Measurements from ENCODE around the gene CDCP2.

The CDCP2 gene

DNA sequence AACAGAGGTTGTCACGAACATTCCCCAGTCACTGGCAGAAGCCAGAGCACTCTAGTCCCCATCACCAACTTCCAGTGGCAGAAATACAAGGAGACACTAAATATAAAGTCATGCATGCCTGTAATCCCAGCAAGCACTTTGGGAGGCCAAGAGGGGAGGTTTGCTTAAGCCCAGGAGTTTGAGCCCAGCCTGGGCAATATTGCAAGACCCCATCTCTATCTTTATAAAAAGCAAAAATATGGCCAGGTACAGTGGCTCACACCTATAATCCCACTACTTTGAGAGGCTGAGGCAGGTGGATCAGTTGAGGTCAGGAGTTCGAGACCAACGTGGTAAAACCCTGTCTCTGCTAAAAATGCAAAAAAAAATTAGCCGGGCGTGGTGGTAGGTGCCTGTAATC, 40.7 kb upstream of the CDCP2 start:
- Histone ChIP-seq H3K9me3 (ENCODE audit: insufficient read depth, low read depth, low read length) (no peaks in the 10 kb centered on the region), H3K79me2 (ENCODE audit: control insufficient read depth, insufficient read depth, low read length, poor library complexity) (no peaks in the 10 kb centered on the region), H3K4me2 (ENCODE audit: low read length) (no peak overlapping the region), H3K4me1 (ENCODE audit: control insufficient read depth in 1 of 2, insufficient read depth in 2 of 2, low read length in 2 of 2) (no peaks in the 10 kb centered on the region), H2AFZ (ENCODE audit: insufficient read depth, low read length, poor library complexity) (no peak overlapping the region), H2BK5ac (ENCODE audit: low read depth, low read length, poor library complexity) (no peak overlapping the region), H2AK5ac (ENCODE audit: low read length) (no peak overlapping the region), H2BK12ac (ENCODE audit: low read length) (no peak overlapping the region), H3K4me3 (ENCODE audit: low read depth, low read length) (no peak overlapping the region), H3K14ac (ENCODE audit: low read length) (no peak overlapping the region), H3K36me3 (ENCODE audit: control insufficient read depth in 1 of 2, insufficient read depth in 2 of 2, low read length in 2 of 2) (no peaks in the 10 kb centered on the region), H2BK120ac (ENCODE audit: insufficient read depth, low read length, poor library complexity) (no peak overlapping the region), H4K91ac (ENCODE audit: low read depth, low read length) (no peak overlapping the region), H3K18ac (ENCODE audit: low read length) (no peak overlapping the region), H3K79me1 (ENCODE audit: low read length) (no peaks in the 10 kb centered on the region), H3K4ac (ENCODE audit: low read depth, low read length) (no peak overlapping the region), H3K9ac (ENCODE audit: low read length) (no peak overlapping the region), H3K27ac (ENCODE audit: low read depth, low read length) (no peak overlapping the region), H4K8ac (ENCODE audit: low read depth, low read length) (no peak overlapping the region), H3K27me3 (ENCODE audit: insufficient read depth, low read length) (no peaks in the 10 kb centered on the region), H3K23ac (ENCODE audit: low read length) (no peak overlapping the region), H4K12ac (ENCODE audit: low read depth, low read length) (no peak overlapping the region)
- no CpG with 5 or more reads among the region's 5 CpGs for WGBS (ENCODE audit: extremely low coverage, insufficient coverage, insufficient read length)
- DNase-seq = no peak

DNA sequence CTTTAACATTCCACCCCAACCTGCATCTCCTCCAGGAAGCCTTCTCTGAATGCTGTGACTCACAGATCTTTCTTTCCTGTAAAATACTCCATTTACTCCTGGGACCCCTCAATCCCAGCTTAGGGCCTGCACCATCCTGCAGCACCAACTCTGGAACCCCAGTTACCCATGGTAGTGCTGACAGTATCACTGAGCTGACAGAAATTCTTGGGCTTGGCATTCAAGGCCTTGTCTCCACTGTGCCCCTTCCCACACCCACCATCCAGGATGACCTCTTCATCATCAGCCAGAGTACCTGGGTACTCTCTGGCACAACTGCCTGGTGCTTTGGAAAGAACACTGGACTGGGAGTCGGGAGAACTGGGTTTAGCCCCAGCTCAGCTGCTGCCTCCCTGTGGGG, 38.7 kb upstream of the CDCP2 start:
- no peak overlapping the region for H3K4ac ChIP-seq (ENCODE audit: low read depth, low read length)
- DNase-seq = no peak
- no peaks in the 10 kb centered on the region for H3K4me1 ChIP-seq (ENCODE audit: control insufficient read depth in 1 of 2, insufficient read depth in 2 of 2, low read length in 2 of 2)
- no peaks in the 10 kb centered on the region for H3K27me3 ChIP-seq (ENCODE audit: insufficient read depth, low read length)
- no peak overlapping the region for H4K8ac ChIP-seq (ENCODE audit: low read depth, low read length)
- H3K23ac ChIP-seq (ENCODE audit: low read length) = no peak overlapping the region
- H3K36me3 ChIP-seq (ENCODE audit: control insufficient read depth in 1 of 2, insufficient read depth in 2 of 2, low read length in 2 of 2) = no peaks in the 10 kb centered on the region
- H2AK5ac ChIP-seq (ENCODE audit: low read length) = no peak overlapping the region
- H3K79me1 ChIP-seq (ENCODE audit: low read length) = no peaks in the 10 kb centered on the region
- no peak overlapping the region for H3K4me2 ChIP-seq (ENCODE audit: low read length)
- H2AFZ ChIP-seq (ENCODE audit: insufficient read depth, low read length, poor library complexity) = no peak overlapping the region
- H3K4me3 ChIP-seq (ENCODE audit: low read depth, low read length) = no peak overlapping the region
- no peak overlapping the region for H2BK12ac ChIP-seq (ENCODE audit: low read length)
- WGBS (ENCODE audit: extremely low coverage, insufficient coverage, insufficient read length) = no CpG with 5 or more reads among the region's 1 CpG
- H2BK120ac ChIP-seq (ENCODE audit: insufficient read depth, low read length, poor library complexity) = no peak overlapping the region
- H3K14ac ChIP-seq (ENCODE audit: low read length) = no peak overlapping the region
- no peaks in the 10 kb centered on the region for H3K9me3 ChIP-seq (ENCODE audit: insufficient read depth, low read depth, low read length)
- H3K79me2 ChIP-seq (ENCODE audit: control insufficient read depth, insufficient read depth, low read length, poor library complexity) = no peaks in the 10 kb centered on the region
- no peak overlapping the region for H3K27ac ChIP-seq (ENCODE audit: low read depth, low read length)
- H4K12ac ChIP-seq (ENCODE audit: low read depth, low read length) = no peak overlapping the region
- no peak overlapping the region for H4K91ac ChIP-seq (ENCODE audit: low read depth, low read length)
- H2BK5ac ChIP-seq (ENCODE audit: low read depth, low read length, poor library complexity) = no peak overlapping the region
- H3K9ac ChIP-seq (ENCODE audit: low read length) = no peak overlapping the region
- no peak overlapping the region for H3K18ac ChIP-seq (ENCODE audit: low read length)

DNA sequence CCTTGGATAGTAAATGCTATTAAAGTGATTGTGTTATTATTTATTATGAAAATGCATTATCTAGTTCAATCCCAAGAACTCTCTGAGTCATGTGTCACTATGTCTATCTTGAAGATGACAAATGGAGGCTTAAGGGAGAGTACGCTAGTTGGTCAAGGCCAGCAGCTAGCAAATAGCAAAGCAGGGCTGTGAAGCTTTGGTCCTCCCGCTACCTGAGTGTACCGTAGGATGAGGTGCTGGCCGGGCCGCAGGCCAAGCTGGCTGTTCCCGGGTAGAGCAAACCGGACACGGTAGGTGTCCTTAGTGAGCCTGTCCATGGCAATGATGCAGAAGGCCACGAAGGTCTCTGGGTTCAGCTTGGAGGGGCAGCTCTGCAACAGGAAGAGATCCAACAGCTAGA, 37.7 kb upstream of the CDCP2 start:
- no peak overlapping the region for H4K12ac ChIP-seq (ENCODE audit: low read depth, low read length)

DNA sequence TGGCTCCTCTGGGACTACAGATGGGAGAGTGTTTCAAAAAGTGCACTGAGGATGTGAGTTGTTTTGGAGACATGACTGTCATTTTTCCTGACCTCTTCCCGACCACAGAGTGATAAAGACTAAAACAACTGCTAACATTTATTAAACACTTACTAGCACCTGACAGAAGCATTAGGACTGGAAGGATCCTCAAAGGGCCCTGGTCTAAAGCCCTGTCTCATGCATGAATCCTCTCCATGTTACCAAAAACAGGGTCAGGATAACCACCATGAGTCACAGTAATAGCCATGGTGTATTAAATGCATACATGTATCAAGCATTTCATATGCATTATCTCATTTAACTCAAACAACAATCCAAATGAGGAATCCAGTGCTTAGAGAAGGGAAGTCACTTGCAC, 35.5 kb upstream of the CDCP2 start:
- H3K27ac ChIP-seq (ENCODE audit: low read depth, low read length) = no peak overlapping the region
- H3K79me2 ChIP-seq (ENCODE audit: control insufficient read depth, insufficient read depth, low read length, poor library complexity) = no peaks in the 10 kb centered on the region
- H3K4ac ChIP-seq (ENCODE audit: low read depth, low read length) = no peak overlapping the region
- no peaks in the 10 kb centered on the region for H3K27me3 ChIP-seq (ENCODE audit: insufficient read depth, low read length)
- no peak overlapping the region for H3K4me3 ChIP-seq (ENCODE audit: low read depth, low read length)
- no peak overlapping the region for H3K18ac ChIP-seq (ENCODE audit: low read length)
- H3K14ac ChIP-seq (ENCODE audit: low read length) = no peak overlapping the region
- no peak overlapping the region for H3K4me2 ChIP-seq (ENCODE audit: low read length)
- no peak overlapping the region for H2AFZ ChIP-seq (ENCODE audit: insufficient read depth, low read length, poor library complexity)
- H2BK120ac ChIP-seq (ENCODE audit: insufficient read depth, low read length, poor library complexity) = no peak overlapping the region
- no peak overlapping the region for H3K9ac ChIP-seq (ENCODE audit: low read length)
- no peak overlapping the region for H4K12ac ChIP-seq (ENCODE audit: low read depth, low read length)
- peaks cover 3% of the 10 kb centered on the region for H3K9me3 ChIP-seq (ENCODE audit: insufficient read depth, low read depth, low read length)
- DNase-seq = no peak
- H2BK12ac ChIP-seq (ENCODE audit: low read length) = no peak overlapping the region
- H3K23ac ChIP-seq (ENCODE audit: low read length) = no peak overlapping the region
- H3K36me3 ChIP-seq (ENCODE audit: control insufficient read depth in 1 of 2, insufficient read depth in 2 of 2, low read length in 2 of 2) = no peaks in the 10 kb centered on the region
- H2BK5ac ChIP-seq (ENCODE audit: low read depth, low read length, poor library complexity) = no peak overlapping the region
- H4K91ac ChIP-seq (ENCODE audit: low read depth, low read length) = no peak overlapping the region
- H2AK5ac ChIP-seq (ENCODE audit: low read length) = no peak overlapping the region
- no CpG with 5 or more reads among the region's 1 CpG for WGBS (ENCODE audit: extremely low coverage, insufficient coverage, insufficient read length)
- no peaks in the 10 kb centered on the region for H3K4me1 ChIP-seq (ENCODE audit: control insufficient read depth in 1 of 2, insufficient read depth in 2 of 2, low read length in 2 of 2)
- H4K8ac ChIP-seq (ENCODE audit: low read depth, low read length) = no peak overlapping the region
- H3K79me1 ChIP-seq (ENCODE audit: low read length) = no peaks in the 10 kb centered on the region

More for the DNA sequence above, 37.7 kb upstream of the CDCP2 start:
- H3K79me1 ChIP-seq (ENCODE audit: low read length) = no peaks in the 10 kb centered on the region
- no peaks in the 10 kb centered on the region for H3K27me3 ChIP-seq (ENCODE audit: insufficient read depth, low read length)
- H3K23ac ChIP-seq (ENCODE audit: low read length) = no peak overlapping the region
- H3K14ac ChIP-seq (ENCODE audit: low read length) = no peak overlapping the region
- H3K79me2 ChIP-seq (ENCODE audit: control insufficient read depth, insufficient read depth, low read length, poor library complexity) = no peaks in the 10 kb centered on the region
- H3K4me1 ChIP-seq (ENCODE audit: control insufficient read depth in 1 of 2, insufficient read depth in 2 of 2, low read length in 2 of 2) = no peaks in the 10 kb centered on the region
- no peak overlapping the region for H2BK5ac ChIP-seq (ENCODE audit: low read depth, low read length, poor library complexity)
- H3K36me3 ChIP-seq (ENCODE audit: control insufficient read depth in 1 of 2, insufficient read depth in 2 of 2, low read length in 2 of 2) = no peaks in the 10 kb centered on the region
- WGBS (ENCODE audit: extremely low coverage, insufficient coverage, insufficient read length) = no CpG with 5 or more reads among the region's 9 CpGs
- H2BK12ac ChIP-seq (ENCODE audit: low read length) = no peak overlapping the region
- no peak overlapping the region for H3K18ac ChIP-seq (ENCODE audit: low read length)
- H3K4ac ChIP-seq (ENCODE audit: low read depth, low read length) = no peak overlapping the region
- H2AK5ac ChIP-seq (ENCODE audit: low read length) = no peak overlapping the region
- no peak overlapping the region for H3K4me3 ChIP-seq (ENCODE audit: low read depth, low read length)
- no peak overlapping the region for H2BK120ac ChIP-seq (ENCODE audit: insufficient read depth, low read length, poor library complexity)
- H3K27ac ChIP-seq (ENCODE audit: low read depth, low read length) = no peak overlapping the region
- no peak for DNase-seq
- H3K4me2 ChIP-seq (ENCODE audit: low read length) = no peak overlapping the region
- H2AFZ ChIP-seq (ENCODE audit: insufficient read depth, low read length, poor library complexity) = no peak overlapping the region
- H3K9me3 ChIP-seq (ENCODE audit: insufficient read depth, low read depth, low read length) = peaks cover under 1% of the 10 kb centered on the region
- no peak overlapping the region for H4K91ac ChIP-seq (ENCODE audit: low read depth, low read length)
- no peak overlapping the region for H3K9ac ChIP-seq (ENCODE audit: low read length)
- H4K8ac ChIP-seq (ENCODE audit: low read depth, low read length) = no peak overlapping the region
